ENCODE measurements around the gene KDELR1. TPM values are rescaled to one million over a fixed set of nuclear protein-coding genes. Genes with fewer than 3 reads are reported as not detected.

The KDELR1 gene
- total RNA-seq, 1 experiment from 2014 or later: 198 TPM

DNA sequence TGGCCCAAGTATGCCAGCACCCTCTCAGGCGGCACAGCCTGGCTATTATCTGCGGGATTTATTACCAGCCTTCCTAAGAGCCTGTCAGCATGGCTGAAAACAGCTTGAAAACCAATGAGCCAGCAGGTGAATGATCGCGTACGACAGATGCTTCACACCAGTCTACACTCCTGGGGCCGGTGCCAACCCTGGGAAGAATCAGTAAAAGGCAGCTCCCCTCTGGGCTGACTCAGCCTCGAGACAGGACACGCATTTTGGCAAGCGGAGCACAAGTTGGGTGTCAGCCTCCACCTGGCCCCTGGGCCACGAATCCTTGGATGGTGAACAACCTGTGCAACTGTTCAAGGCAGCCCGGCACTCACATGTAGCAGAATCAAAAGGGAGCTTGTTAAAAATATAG, 50.4 kb downstream of the KDELR1 start:
- Histone ChIP-seq H3K4me2 (ENCODE audit: insufficient read depth, insufficient read length, low read length) (no peak overlapping the region), H4K20me1 (ENCODE audit: control insufficient read depth, insufficient read depth, insufficient read length) (no peaks in the 10 kb centered on the region), H4K8ac (replicated peaks; ENCODE audit: insufficient read length, low read depth, low read length) (no peak overlapping the region), H3K23me2 (ENCODE audit: insufficient read length, low read depth, low read length, poor library complexity, severe bottlenecking) (no peaks in the 10 kb centered on the region), H4K5ac (ENCODE audit: insufficient read length, low read depth, low read length) (no peak overlapping the region), H2BK15ac (ENCODE audit: low read depth, low read length) (no peak overlapping the region), H3K4me1 (ENCODE audit: insufficient read depth, low read length) (no peaks in the 10 kb centered on the region), H2BK20ac (ENCODE audit: low read depth, low read length, poor library complexity, severe bottlenecking) (no peak overlapping the region), H4K91ac (ENCODE audit: insufficient read length, low read depth, low read length) (no peak overlapping the region), H2BK12ac (ENCODE audit: insufficient read length, low read depth, low read length) (no peak overlapping the region), H3T11ph (ENCODE audit: low read length) (no peak overlapping the region), H3K9ac (ENCODE audit: extremely low read depth, insufficient read length, low read length) (no peak overlapping the region), H3K18ac (ENCODE audit: insufficient read length, low read depth, low read length) (no peak overlapping the region), H2AK5ac (ENCODE audit: insufficient read length, low read length) (no peak overlapping the region), H3K56ac (ENCODE audit: insufficient read length, low read depth, low read length) (no peak overlapping the region), H3K23ac (ENCODE audit: insufficient read length, low read depth, low read length) (no peak overlapping the region), H3K79me1 (ENCODE audit: insufficient read depth, low read depth, low read length, poor library complexity, severe bottlenecking) (no peaks in the 10 kb centered on the region), H3K14ac (ENCODE audit: insufficient read depth, low read length) (no peak overlapping the region), H3K79me2 (ENCODE audit: insufficient read depth, low read length) (no peaks in the 10 kb centered on the region), H3K9me3 (ENCODE audit: control insufficient read depth, low read depth, low read length) (no peaks in the 10 kb centered on the region), H3K27me3 (ENCODE audit: insufficient read depth, low read length) (no peaks in the 10 kb centered on the region), H2BK5ac (ENCODE audit: insufficient read length, low read length) (no peak overlapping the region), H2BK120ac (ENCODE audit: low read depth, low read length, poor library complexity, severe bottlenecking) (no peak overlapping the region), H2AFZ (ENCODE audit: low read length) (no peak overlapping the region), H3K4ac (ENCODE audit: low read depth, low read length) (no peak overlapping the region), H3K27ac (ENCODE audit: insufficient read length, low read depth, low read length) (no peak overlapping the region)
- Mint-ChIP-seq H3K27ac (peak overlapping the region in 1 of 3 experiments; percentile 67; a peak in 1 of 7 replicates), H3K27me3 (ENCODE audit: low read depth) (no peaks in the 10 kb centered on the region; the same call in none of the 2 replicates), H3K4me3 (no peak overlapping the region), H3K4me1 (peaks cover 2 to 12% of the 10 kb centered on the region in 2 experiments; a peak in 3 of 4 replicates), H3K36me3 (ENCODE audit: insufficient read depth in 1 of 3, low read depth in 3 of 3) (peaks cover 0 to 4% (median 0%) of the 10 kb centered on the region in 3 experiments; a peak in 2 of 7 replicates), H3K9me3 (no peaks in the 10 kb centered on the region)
- TF ChIP-seq, protein P1, sequence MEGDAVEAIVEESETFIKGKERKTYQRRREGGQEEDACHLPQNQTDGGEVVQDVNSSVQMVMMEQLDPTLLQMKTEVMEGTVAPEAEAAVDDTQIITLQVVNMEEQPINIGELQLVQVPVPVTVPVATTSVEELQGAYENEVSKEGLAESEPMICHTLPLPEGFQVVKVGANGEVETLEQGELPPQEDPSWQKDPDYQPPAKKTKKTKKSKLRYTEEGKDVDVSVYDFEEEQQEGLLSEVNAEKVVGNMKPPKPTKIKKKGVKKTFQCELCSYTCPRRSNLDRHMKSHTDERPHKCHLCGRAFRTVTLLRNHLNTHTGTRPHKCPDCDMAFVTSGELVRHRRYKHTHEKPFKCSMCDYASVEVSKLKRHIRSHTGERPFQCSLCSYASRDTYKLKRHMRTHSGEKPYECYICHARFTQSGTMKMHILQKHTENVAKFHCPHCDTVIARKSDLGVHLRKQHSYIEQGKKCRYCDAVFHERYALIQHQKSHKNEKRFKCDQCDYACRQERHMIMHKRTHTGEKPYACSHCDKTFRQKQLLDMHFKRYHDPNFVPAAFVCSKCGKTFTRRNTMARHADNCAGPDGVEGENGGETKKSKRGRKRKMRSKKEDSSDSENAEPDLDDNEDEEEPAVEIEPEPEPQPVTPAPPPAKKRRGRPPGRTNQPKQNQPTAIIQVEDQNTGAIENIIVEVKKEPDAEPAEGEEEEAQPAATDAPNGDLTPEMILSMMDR (conservative IDR thresholded peaks at IDR 0.05): no peak
- no peak for DNase-seq
- WGBS (ENCODE audit: extremely low coverage, insufficient read length, low lambda C conversion rate): no CpG with 5 or more reads among the region's 11 CpGs
